Stimulated activated CD4-positive, alpha-beta T cell treated with anti-CD3 and anti-CD28 coated beads, Interleukin-2, amount 100 ng/mL, for 24 hours (primary cell): Measurements from ENCODE around the gene KCNAB1.

ENCODE experiments used
- DNase-seq, 2 donors: peaks; one replicate each; pipeline ENCODE4 v3.0.0-alpha.2; 2020

The KCNAB1 gene

GRCh38 chr3:156330415-156330814 lies 210.0 kb downstream of the KCNAB1 start:
- DNase-seq = no peak

- DNase-seq = no peak
Observed at GRCh38 chr3:156332304-156332703, 211.9 kb downstream of the KCNAB1 start.

GRCh38 chr3:156334841-156335545 lies 214.6 kb downstream of the KCNAB1 start:
- no peak for DNase-seq

GRCh38 chr3:156339491-156339890 lies 219.1 kb downstream of the KCNAB1 start:
- DNase-seq = no peak

GRCh38 chr3:156341332-156341731 lies 221.0 kb downstream of the KCNAB1 start:
- DNase-seq = no peak

GRCh38 chr3:156341831-156342416 lies 221.5 kb downstream of the KCNAB1 start:
- DNase-seq = no peak

GRCh38 chr3:156344215-156344614 lies 223.8 kb downstream of the KCNAB1 start:
- no peak for DNase-seq

GRCh38 chr3:156349111-156349510 lies 228.7 kb downstream of the KCNAB1 start:
- no peak for DNase-seq

GRCh38 chr3:156349978-156350377 lies 229.6 kb downstream of the KCNAB1 start:
- no peak for DNase-seq

- no peak for DNase-seq
Observed at GRCh38 chr3:156350781-156351180, 230.4 kb downstream of the KCNAB1 start.

- no peak for DNase-seq
Observed at GRCh38 chr3:156351783-156352182, 231.4 kb downstream of the KCNAB1 start.

- no peak for DNase-seq
Observed at GRCh38 chr3:156352728-156353127, 232.3 kb downstream of the KCNAB1 start.

GRCh38 chr3:156353563-156353962 lies 233.2 kb downstream of the KCNAB1 start:
- no peak for DNase-seq

- DNase-seq = no peak
Observed at GRCh38 chr3:156356537-156357363, 236.4 kb downstream of the KCNAB1 start.

GRCh38 chr3:156358232-156358631 lies 237.9 kb downstream of the KCNAB1 start:
- no peak for DNase-seq

- DNase-seq = no peak
Observed at GRCh38 chr3:156359368-156359767, 239.0 kb downstream of the KCNAB1 start.

GRCh38 chr3:156360083-156360482 lies 239.7 kb downstream of the KCNAB1 start:
- DNase-seq = no peak

GRCh38 chr3:156360963-156361362 lies 240.6 kb downstream of the KCNAB1 start:
- no peak for DNase-seq

GRCh38 chr3:156366559-156366958 lies 246.2 kb downstream of the KCNAB1 start:
- no peak for DNase-seq

- DNase-seq = no peak
Observed at GRCh38 chr3:156368189-156368588, 247.8 kb downstream of the KCNAB1 start.

GRCh38 chr3:156371701-156372100 lies 251.3 kb downstream of the KCNAB1 start:
- DNase-seq = no peak

GRCh38 chr3:156373095-156373494 lies 252.7 kb downstream of the KCNAB1 start:
- no peak for DNase-seq

- DNase-seq = no peak
Observed at GRCh38 chr3:156373654-156374053, 253.3 kb downstream of the KCNAB1 start.

- DNase-seq = no peak
Observed at GRCh38 chr3:156376199-156376598, 255.8 kb downstream of the KCNAB1 start.
